Stimulated activated naive CD4-positive, alpha-beta T cell treated with Interleukin-2 at 50 U/mL for 16 hours (primary cell): ENCODE data around the gene XYLT1.

Experiments
- DNase-seq: peaks from one replicate; lab custom pipeline; 2025; lab: John Stamatoyannopoulos, UW

XYLT1 gene

GRCh38 chr16:17397499-17397891 is 73.3 kb downstream of the XYLT1 start:
- DNase-seq: no peak

GRCh38 chr16:17396762-17397498 is 73.8 kb downstream of the XYLT1 start:
- DNase-seq: no peak

- DNase-seq: no peak
Observed at GRCh38 chr16:17395849-17396480, 74.8 kb downstream of the XYLT1 start.

GRCh38 chr16:17392857-17393692 is 77.7 kb downstream of the XYLT1 start:
- no peak for DNase-seq

- no peak for DNase-seq
Observed at GRCh38 chr16:17392127-17392856, 78.5 kb downstream of the XYLT1 start.

GRCh38 chr16:17391715-17392114 is 79.0 kb downstream of the XYLT1 start:
- DNase-seq: no peak

GRCh38 chr16:17389384-17389783 is 81.4 kb downstream of the XYLT1 start:
- DNase-seq: no peak

- no peak for DNase-seq
Observed at GRCh38 chr16:17387256-17387655, 83.5 kb downstream of the XYLT1 start.

- no peak for DNase-seq
Observed at GRCh38 chr16:17386229-17386628, 84.5 kb downstream of the XYLT1 start.

GRCh38 chr16:17384471-17384870 is 86.3 kb downstream of the XYLT1 start:
- no peak for DNase-seq

- DNase-seq: no peak
Observed at GRCh38 chr16:17382949-17383863, 87.6 kb downstream of the XYLT1 start.

GRCh38 chr16:17382514-17382913 is 88.2 kb downstream of the XYLT1 start:
- DNase-seq: no peak

GRCh38 chr16:17381784-17382183 is 89.0 kb downstream of the XYLT1 start:
- DNase-seq: no peak

GRCh38 chr16:17380613-17381012 is 90.1 kb downstream of the XYLT1 start:
- no peak for DNase-seq

- DNase-seq: no peak
Observed at GRCh38 chr16:17379121-17379571, 91.6 kb downstream of the XYLT1 start.

- no peak for DNase-seq
Observed at GRCh38 chr16:17377360-17378324, 93.1 kb downstream of the XYLT1 start.

- DNase-seq: no peak
Observed at GRCh38 chr16:17375461-17376304, 95.1 kb downstream of the XYLT1 start.

GRCh38 chr16:17374668-17375255 is 96.0 kb downstream of the XYLT1 start:
- DNase-seq: peak; percentile 26
